ENCODE data around the gene POLR2C.
A peak's percentile ranks its signal among the peaks of the same experiment; 100 is the strongest.
"Not testable (repeated sequence)": the region's sequence is repeated elsewhere in the genome, so short reads cannot be mapped to it uniquely, and the experiment has no call there.

Gene POLR2C

GRCh38 chr16:57462209-57462977, at the start of gene POLR2C:
Gene POLR2C, plus strand, starts transcription at chr16:57462679. Its CDS starts 46 bp downstream, at chr16:57462725.
- peak; percentile 89 for DNase-seq (ENCODE audit: low spot score)

DNA sequence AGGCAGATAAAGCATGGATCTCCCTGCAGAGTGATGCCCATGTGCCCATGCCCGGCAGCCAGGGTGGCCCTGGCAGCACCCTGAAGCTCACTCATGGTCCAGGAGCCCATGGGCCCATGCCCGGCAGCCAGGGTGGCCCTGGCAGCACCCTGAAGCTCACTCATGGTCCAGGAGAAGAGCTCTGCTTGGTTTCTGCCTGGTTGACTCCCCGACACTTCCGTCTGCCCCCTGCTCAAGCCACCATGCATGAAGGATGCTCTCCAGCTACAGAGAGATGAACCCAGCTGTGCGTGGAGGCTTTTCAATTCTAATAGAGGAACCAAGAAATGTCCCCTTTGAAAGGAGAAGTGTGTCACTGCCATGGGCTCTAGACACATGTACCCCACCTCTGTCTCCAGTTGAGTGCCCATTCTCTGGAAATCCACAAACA, 49.2 kb upstream of the POLR2C start:
- DNase-seq (ENCODE audit: low spot score): no peak

DNA sequence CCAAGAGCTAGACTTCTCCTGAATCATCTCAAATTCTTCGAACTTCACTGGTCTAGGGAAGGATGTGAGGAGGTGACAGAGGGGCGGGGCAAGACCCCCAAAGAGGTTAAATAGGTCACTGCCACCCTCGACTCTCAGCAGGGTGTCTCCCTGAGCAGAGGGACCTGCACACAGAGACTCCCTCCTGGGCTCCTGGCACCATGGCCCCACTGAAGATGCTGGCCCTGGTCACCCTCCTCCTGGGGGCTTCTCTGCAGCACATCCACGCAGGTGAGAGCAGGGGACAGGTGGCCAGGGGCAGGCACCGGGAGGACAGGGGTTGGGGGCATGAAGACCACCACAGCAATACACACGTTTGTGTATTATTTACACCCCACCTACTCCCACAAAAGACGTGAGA, 48.7 kb upstream of the POLR2C start:
- DNase-seq (ENCODE audit: low spot score): no peak

DNA sequence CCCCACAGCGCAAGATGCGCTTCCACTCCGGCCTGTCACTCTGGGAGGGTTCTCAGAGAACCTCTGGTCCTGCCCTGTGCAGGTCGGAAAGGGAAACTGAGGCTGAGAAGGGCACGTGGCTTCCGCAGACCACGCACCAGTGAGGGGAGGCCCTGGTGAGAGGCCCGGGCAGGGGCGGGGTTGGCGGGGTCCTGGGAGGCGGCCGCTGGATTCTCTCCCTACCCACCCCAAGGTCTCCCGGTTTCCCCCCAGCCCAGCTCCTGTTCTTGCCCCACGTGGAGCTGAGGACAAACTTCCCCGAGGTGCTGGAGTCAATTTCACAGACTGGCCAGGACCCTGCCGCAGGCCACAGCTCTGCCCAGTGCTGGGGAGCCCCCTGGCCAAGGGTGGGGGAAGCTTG, 46.4 kb upstream of the POLR2C start:
- DNase-seq (ENCODE audit: low spot score): no peak

DNA sequence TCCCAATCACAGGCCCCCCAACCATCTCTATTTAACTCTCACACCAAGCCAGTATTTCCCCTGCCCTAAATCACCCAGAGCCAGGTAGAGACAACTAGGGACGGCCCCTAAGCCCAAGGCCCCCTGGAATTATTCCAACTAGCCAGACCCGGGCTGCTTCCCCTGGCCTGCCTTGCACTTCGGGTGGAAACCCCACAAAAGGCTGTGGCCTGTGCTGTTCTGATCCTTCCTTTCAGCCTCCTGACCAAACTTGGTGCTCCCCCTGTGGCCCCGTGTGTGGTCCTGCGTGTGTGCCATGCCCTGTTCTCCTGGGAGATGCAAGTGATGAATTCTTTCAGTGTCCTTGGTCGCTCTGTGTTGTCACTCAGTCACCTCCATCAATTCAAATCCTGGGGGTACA, 43.0 kb upstream of the POLR2C start:
- no peak for DNase-seq (ENCODE audit: low spot score)

GRCh38 chr16:57422026-57422944, 40.2 kb upstream of the POLR2C start:
- DNase-seq (ENCODE audit: low spot score): no peak

DNA sequence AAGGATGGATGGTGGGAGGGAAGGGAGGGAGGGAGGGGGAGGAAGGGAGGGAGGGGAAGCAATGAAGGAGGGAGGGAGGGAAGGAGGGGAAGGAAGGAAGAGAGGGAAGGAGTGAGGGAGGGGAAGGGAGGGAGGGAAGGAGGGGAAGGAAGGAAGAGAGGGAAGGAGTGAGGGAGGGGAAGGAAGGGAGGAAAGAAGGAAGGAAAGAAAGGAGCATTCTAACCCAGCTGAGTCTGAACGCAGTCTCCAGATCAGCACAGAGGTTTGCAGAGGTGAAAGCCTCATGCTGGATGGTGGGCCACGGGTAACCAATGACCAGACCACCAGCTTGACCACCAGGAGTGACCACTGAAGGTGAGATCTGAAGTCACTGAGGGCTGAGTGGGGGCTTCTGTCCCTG, 39.3 kb upstream of the POLR2C start:
- DNase-seq (ENCODE audit: low spot score): no peak

GRCh38 chr16:57424583-57424982, 37.9 kb upstream of the POLR2C start:
- no peak for DNase-seq (ENCODE audit: low spot score)

DNA sequence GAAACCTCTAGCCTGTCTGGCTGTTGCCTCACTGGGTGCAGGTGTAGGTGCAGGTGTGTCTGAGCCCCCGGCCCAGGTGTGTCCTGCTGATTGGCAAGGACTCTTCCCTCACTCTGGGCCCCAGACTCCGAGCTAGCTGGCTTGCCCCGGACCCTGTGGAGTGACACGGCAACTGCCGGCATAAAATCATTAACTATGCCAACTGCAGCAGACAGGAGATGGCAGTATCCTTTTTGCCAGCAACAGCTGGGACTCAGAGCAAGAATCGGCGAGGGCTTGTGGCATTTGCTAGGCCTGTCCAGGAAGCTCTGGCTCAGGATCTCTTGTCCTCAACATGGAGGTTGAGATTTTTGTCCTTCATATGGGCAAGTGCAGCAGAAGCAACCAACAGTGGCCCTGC, 36.1 kb upstream of the POLR2C start:
- DNase-seq (ENCODE audit: low spot score): no peak

DNA sequence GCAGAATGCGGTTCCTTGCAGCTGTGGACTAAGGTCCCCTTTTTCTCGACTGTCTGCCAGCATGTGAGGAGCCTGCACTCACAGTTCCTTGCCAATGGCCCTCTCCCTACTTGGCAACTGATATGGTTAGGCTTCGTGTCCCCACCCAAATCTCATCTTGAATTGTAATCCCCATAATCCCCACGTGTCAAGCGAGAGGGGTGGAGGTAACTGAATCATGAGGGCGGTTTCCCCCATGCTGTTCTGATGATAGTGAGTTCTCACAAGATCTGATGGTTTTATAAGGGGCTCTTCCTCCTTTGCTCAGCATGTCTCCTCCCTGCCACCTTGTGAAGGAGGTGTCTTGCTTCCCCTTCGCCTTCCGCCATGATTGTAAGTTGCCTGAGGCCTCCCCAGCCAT, 35.2 kb upstream of the POLR2C start:
- DNase-seq (ENCODE audit: low spot score): no peak

DNA sequence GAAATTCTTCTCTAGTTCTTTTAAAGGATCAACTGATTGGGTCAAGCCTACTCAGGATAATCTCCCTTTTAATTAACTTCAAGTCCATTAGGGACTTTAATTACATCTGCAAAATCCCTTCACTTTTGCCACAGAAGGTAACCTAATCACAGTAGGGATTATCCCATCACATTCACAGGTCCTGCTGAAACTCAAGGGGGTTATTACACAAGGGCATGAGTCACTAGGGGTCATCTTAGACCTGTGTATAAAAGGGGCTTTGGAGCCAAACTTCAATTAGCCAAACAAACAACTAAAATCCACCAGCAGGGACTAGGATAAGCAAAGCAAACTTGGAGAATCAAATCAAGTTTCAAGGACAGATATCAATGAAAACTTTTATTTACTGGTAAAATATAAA, 34.7 kb upstream of the POLR2C start:
- DNase-seq (ENCODE audit: low spot score): no peak

- DNase-seq (ENCODE audit: low spot score): no peak
These were observed 31.5 kb upstream of the POLR2C start for GRCh38 chr16:57430955-57431354.

GRCh38 chr16:57432505-57432904, 30.0 kb upstream of the POLR2C start:
- no peak for DNase-seq (ENCODE audit: low spot score)

- DNase-seq (ENCODE audit: low spot score): no peak
These were observed 29.5 kb upstream of the POLR2C start for GRCh38 chr16:57432989-57433388.

GRCh38 chr16:57434003-57434402, 28.5 kb upstream of the POLR2C start:
- peak; percentile 44 for DNase-seq (ENCODE audit: low spot score)

- no peak for DNase-seq (ENCODE audit: low spot score)
These were observed 26.6 kb upstream of the POLR2C start for GRCh38 chr16:57435838-57436237.

DNA sequence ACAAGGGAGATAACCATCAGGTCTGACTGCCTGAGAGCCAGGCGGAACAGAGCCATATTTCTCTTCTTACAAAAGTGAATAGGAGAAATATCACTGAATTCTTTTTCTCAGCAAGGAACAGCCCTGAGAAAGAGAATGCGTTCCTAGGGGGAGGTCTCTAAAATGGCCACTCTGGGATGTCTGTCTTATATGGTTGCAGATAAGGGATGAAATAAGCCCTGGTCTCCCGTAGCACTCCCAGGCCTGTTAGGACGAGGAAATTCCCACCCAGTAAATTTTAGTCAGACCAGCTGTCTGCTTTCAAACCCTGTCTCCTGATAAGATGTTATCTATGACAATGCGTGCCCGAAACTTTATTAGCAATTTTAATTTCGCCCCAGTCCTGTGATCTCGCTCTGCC, 22.5 kb upstream of the POLR2C start:
- not testable (repeated sequence) for DNase-seq (ENCODE audit: low spot score)

- DNase-seq (ENCODE audit: low spot score): not testable (repeated sequence)
These were observed 21.9 kb upstream of the POLR2C start for GRCh38 chr16:57440551-57440950.

DNA sequence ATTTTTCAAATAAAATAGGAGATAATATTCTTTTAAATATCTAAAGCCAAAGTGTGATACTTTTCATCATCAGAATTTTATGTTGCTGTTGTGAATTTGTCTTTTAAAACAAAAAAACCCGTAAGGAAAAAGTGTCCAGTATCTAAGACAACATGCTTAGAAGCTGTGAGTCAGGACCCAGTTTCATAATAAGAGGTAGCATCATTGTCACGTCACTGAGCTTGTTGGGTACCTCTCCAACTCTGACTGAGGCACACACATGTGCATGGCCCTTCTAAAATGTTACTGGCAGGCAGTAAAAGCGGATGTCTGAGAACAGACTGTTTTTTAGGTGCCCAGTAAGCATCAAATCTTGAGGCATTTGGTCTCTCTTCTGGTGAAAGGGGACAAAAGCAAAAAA, 17.8 kb upstream of the POLR2C start:
- DNase-seq (ENCODE audit: low spot score): no peak

GRCh38 chr16:57445510-57445909, 17.0 kb upstream of the POLR2C start:
- no peak for DNase-seq (ENCODE audit: low spot score)

DNA sequence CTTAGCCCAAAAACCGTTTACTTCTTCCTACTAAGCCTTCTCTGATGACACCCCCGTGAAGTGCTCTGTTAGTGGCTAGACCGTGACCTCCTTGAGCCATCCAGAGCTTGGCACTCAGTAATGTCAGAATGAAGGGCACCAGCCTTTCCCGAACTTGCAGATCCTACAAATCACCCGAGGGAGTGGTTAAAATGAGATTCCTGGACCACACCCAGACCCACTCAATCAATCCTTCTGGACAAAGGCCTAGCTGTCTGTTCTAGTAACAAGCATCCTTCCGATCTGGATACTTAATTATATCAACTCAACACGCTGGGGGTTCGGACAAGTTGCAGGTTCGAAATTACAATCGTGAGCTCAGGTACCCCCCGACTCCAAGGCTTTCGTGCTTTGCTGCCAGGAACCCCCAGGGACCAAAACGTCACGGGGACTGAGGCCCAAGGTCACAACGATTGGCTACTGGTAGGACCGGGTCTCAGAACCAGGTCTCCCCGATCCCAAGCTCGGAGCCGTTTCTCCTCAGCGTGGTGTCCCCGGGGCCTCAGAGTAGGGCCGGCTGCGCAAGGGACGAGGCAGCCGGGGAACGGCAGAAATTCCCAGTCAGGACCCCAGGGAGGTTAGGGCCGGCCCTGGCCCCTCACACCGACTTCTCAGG, 15.8 kb upstream of the POLR2C start:
- DNase-seq (ENCODE audit: low spot score): no peak

DNA sequence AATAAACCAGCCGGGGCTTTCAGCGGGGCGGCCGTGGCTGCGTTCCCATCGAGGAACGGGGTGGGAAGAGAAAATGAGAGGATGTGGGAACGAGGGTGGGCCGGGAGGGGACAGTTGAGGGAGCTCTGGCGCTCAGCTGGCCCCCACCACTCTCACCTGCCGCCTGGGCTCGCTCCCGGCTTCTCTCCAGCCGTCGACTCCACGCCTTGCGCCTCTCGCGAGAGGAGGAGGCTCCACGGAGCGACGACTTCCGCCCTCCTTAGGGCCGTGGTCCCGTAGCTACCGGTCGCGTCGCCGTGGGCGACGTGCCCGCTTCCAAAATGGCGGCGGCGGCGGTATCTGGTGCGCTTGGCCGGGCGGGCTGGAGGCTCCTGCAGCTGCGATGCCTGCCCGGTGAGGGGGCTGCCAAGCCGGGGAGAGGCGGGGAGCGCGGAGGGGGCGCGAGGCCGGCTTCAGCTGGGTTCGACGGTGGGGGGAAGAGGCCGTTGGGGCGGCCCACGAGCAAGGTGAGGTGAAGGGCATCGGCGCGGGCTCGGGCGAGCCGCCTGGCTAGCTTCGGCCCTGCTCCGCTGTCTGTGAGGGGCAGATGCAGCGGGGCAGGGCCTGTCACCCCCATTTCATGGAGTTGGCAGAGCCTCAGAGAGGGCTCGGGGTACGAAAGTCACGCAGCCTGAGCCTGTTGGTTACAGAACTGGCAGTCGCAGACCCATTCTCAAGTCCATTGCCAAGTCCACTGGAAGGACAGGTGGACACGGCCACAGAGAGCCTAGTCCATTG, 15.1 kb upstream of the POLR2C start, which contains the start of the genes CIAPIN1 and COQ9:
Gene CIAPIN1, minus strand, starts transcription at position 200 of the 777 bp plus-strand sequence. CDS start 6,457 bp downstream, outside the sequence.
Gene COQ9, plus strand, starts transcription at position 294 of the 777 bp plus-strand sequence. Its CDS starts 27 bp downstream, at position 321.
- peak; percentile 93 for DNase-seq (ENCODE audit: low spot score)

Data from CD4-positive, alpha-beta T cell treated with Interleukin-6 at 100 ng/mL for 8 hours (primary cell).